ENCODE results near the gene IL33. TPM values are rescaled to one million over a fixed set of nuclear protein-coding genes. Genes with fewer than 3 reads are reported as not detected.

The IL33 gene
- total RNA-seq, 2 experiments from 2014 or later = not detected

- no peak for TF ChIP-seq CTCF (conservative IDR thresholded peaks at IDR 0.05; ENCODE audit: low read length)
- TF ChIP-seq EZH2phosphoT487 (IDR thresholded peaks at IDR 0.05; ENCODE audit: borderline replicate concordance, low read depth, low read length) = no peak
- no TSS peak for BruUV-seq (replicated peaks)
- Histone ChIP-seq H3K36me3 (ENCODE audit: insufficient read depth, low read length) (no peaks in the 10 kb centered on the region), H3K27ac (ENCODE audit: low read depth, low read length, poor library complexity, severe bottlenecking) (no peak overlapping the region), H3K79me2 (ENCODE audit: insufficient read depth, low read depth, low read length) (no peaks in the 10 kb centered on the region), H3K4me2 (ENCODE audit: low read length) (no peak overlapping the region), H3K4me1 (ENCODE audit: insufficient read depth, low read length, poor library complexity, severe bottlenecking) (no peaks in the 10 kb centered on the region), H4K20me1 (ENCODE audit: insufficient read depth, low read length) (no peaks in the 10 kb centered on the region), H3K9me2 (ENCODE audit: insufficient read depth, low read length) (no peaks in the 10 kb centered on the region), H3K9me3 (ENCODE audit: low read length) (no peaks in the 10 kb centered on the region), H3K4me3 (ENCODE audit: low read depth, low read length, poor library complexity, severe bottlenecking) (no peak overlapping the region), H2AFZ (ENCODE audit: low read length) (no peak overlapping the region)
- no peak for DNase-seq (ENCODE audit: low spot score)
- ChIA-PET POLR2A (no interaction called here), CTCF (ENCODE audit: unreplicated experiment) (no interaction called here)
- intact Hi-C loops (cut with micrococcal nuclease; ENCODE audit: unreplicated experiment) = no loop called here
Measured at GRCh38 chr9:6187272-6187671, 28.3 kb upstream of the IL33 start.

- DNase-seq (ENCODE audit: low spot score) = no peak
- Histone ChIP-seq H3K27ac (ENCODE audit: low read depth, low read length, poor library complexity, severe bottlenecking) (no peak overlapping the region), H3K4me1 (ENCODE audit: insufficient read depth, low read length, poor library complexity, severe bottlenecking) (no peaks in the 10 kb centered on the region), H3K4me3 (ENCODE audit: low read depth, low read length, poor library complexity, severe bottlenecking) (no peak overlapping the region), H3K9me3 (ENCODE audit: low read length) (no peaks in the 10 kb centered on the region), H2AFZ (ENCODE audit: low read length) (no peak overlapping the region), H4K20me1 (ENCODE audit: insufficient read depth, low read length) (no peaks in the 10 kb centered on the region), H3K79me2 (ENCODE audit: insufficient read depth, low read depth, low read length) (no peaks in the 10 kb centered on the region), H3K36me3 (ENCODE audit: insufficient read depth, low read length) (no peaks in the 10 kb centered on the region), H3K9me2 (ENCODE audit: insufficient read depth, low read length) (no peaks in the 10 kb centered on the region), H3K4me2 (ENCODE audit: low read length) (no peak overlapping the region)
- no TSS peak for BruUV-seq (replicated peaks)
- TF ChIP-seq EZH2phosphoT487 (IDR thresholded peaks at IDR 0.05; ENCODE audit: borderline replicate concordance, low read depth, low read length) (no peak), CTCF (conservative IDR thresholded peaks at IDR 0.05; ENCODE audit: low read length) (no peak)
- intact Hi-C loops (cut with micrococcal nuclease; ENCODE audit: unreplicated experiment) = no loop called here
- ChIA-PET CTCF (ENCODE audit: unreplicated experiment) (no interaction called here), POLR2A (interaction anchor here (0.5 kb wide), 1 partner anchor 1993 kb away, joined by 3 read pairs; no protein-coding TSS in a partner anchor)
Measured at GRCh38 chr9:6188466-6188865, 27.1 kb upstream of the IL33 start.

- intact Hi-C loops (cut with micrococcal nuclease; ENCODE audit: unreplicated experiment) = no loop called here
- Histone ChIP-seq H3K79me2 (ENCODE audit: insufficient read depth, low read depth, low read length) (no peaks in the 10 kb centered on the region), H3K4me2 (ENCODE audit: low read length) (no peak overlapping the region), H3K9me3 (ENCODE audit: low read length) (no peaks in the 10 kb centered on the region), H3K4me1 (ENCODE audit: insufficient read depth, low read length, poor library complexity, severe bottlenecking) (no peaks in the 10 kb centered on the region), H3K9me2 (ENCODE audit: insufficient read depth, low read length) (no peaks in the 10 kb centered on the region), H4K20me1 (ENCODE audit: insufficient read depth, low read length) (no peaks in the 10 kb centered on the region), H3K27ac (ENCODE audit: low read depth, low read length, poor library complexity, severe bottlenecking) (no peak overlapping the region), H3K36me3 (ENCODE audit: insufficient read depth, low read length) (no peaks in the 10 kb centered on the region), H2AFZ (ENCODE audit: low read length) (no peak overlapping the region), H3K4me3 (ENCODE audit: low read depth, low read length, poor library complexity, severe bottlenecking) (no peak overlapping the region)
- TF ChIP-seq EZH2phosphoT487 (IDR thresholded peaks at IDR 0.05; ENCODE audit: borderline replicate concordance, low read depth, low read length) (no peak), CTCF (conservative IDR thresholded peaks at IDR 0.05; ENCODE audit: low read length) (no peak)
- POLR2A ChIA-PET = interaction anchor here (0.6 kb wide), 1 partner anchor 1769 kb away, joined by 4 read pairs; no protein-coding TSS in a partner anchor
- CTCF ChIA-PET (ENCODE audit: unreplicated experiment) = no interaction called here
- no peak for DNase-seq (ENCODE audit: low spot score)
- no TSS peak for BruUV-seq (replicated peaks)
Measured at GRCh38 chr9:6188906-6189305, 26.7 kb upstream of the IL33 start.
